CD4-positive, alpha-beta T cell (primary cell): ENCODE results near the gene PTPRD. TPM values are rescaled to one million over a fixed set of nuclear protein-coding genes. Genes with fewer than 3 reads are reported as not detected.

ENCODE experiments used
- ATAC-seq: fragments of 200-7000 bp; cut with Tn5 transposase; one replicate; pipeline ENCODE4 v1.10.0; 2022; ENCODE audit warnings: mild to moderate bottlenecking; ENCODE audit not compliant: poor library complexity
- CTCF ChIA-PET: fragments of 350-600 bp; sonication (Branson Sonifier 250); formaldehyde crosslinking; loops from one replicate; lab custom pipeline; 2021; ENCODE audit warnings: antibody characterized with exemption, inconsistent platforms; lab: Charles Lee
- POLR2A ChIA-PET: fragments of 350-600 bp; sonication (Branson Sonifier 250); formaldehyde crosslinking; loops from one replicate; lab custom pipeline; 2021; ENCODE audit warnings: antibody characterized with exemption, inconsistent platforms; lab: Charles Lee
- DNase-seq, 14 experiments: peaks; one replicate each; pipeline ENCODE4 v3.0.0-alpha.2; 2013 to 2020; ENCODE audit warnings: mixed read lengths in 2 of 14
- H3K27ac ChIP-seq, 2 donors: one replicate each; pipeline versions ENCODE4 v1.5.1 to v1.7.0; 2013; ENCODE audit warnings: low read length in 2 of 2, low read depth in 1 of 2, mild to moderate bottlenecking in 1 of 2
- H3K27me3 ChIP-seq, 2 experiments: 1 replicate in 1 of 2; 2 replicates in 1 of 2; pipeline versions ENCODE4 v1.6.1 to v1.7.0; 2013; ENCODE audit warnings: low read length in 2 of 2, control low read depth in 1 of 2, mild to moderate bottlenecking in 1 of 2, moderate library complexity in 1 of 2; ENCODE audit not compliant: insufficient read depth in 2 of 2, control insufficient read depth in 1 of 2
- H3K36me3 ChIP-seq: one replicate; pipeline ENCODE4 v1.6.1; 2013; ENCODE audit warnings: low read length, control low read depth; ENCODE audit not compliant: insufficient read depth
- H3K4me1 ChIP-seq: one replicate; pipeline ENCODE4 v1.6.1; 2013; ENCODE audit warnings: low read length, control low read depth; ENCODE audit not compliant: insufficient read depth
- H3K4me3 ChIP-seq: one replicate; pipeline ENCODE4 v1.5.1; 2013; ENCODE audit warnings: mild to moderate bottlenecking, low read length, moderate library complexity
- H3K9me3 ChIP-seq, 2 experiments: 1 replicate in 1 of 2; 2 replicates in 1 of 2; pipeline versions ENCODE4 v1.6.1 to v1.7.0; 2013; ENCODE audit warnings: low read length in 2 of 2, mild to moderate bottlenecking in 2 of 2, control low read depth in 1 of 2, moderate library complexity in 1 of 2; ENCODE audit not compliant: control insufficient read depth in 1 of 2, insufficient read depth in 1 of 2
- H3K27ac Mint-ChIP-seq: one replicate; pipeline ENCODE4 v1.8.0; 2020; ENCODE audit warnings: mixed read lengths
- H3K27me3 Mint-ChIP-seq: one replicate; pipeline ENCODE4 v1.8.0; 2021; ENCODE audit warnings: mixed read lengths
- H3K36me3 Mint-ChIP-seq: one replicate; pipeline ENCODE4 v1.8.0; 2021; ENCODE audit warnings: low read depth, mixed read lengths
- H3K4me1 Mint-ChIP-seq: one replicate; pipeline ENCODE4 v1.8.0; 2021; ENCODE audit warnings: low read depth, mixed read lengths
- H3K4me3 Mint-ChIP-seq: one replicate; pipeline ENCODE4 v1.8.0; 2020; ENCODE audit warnings: mild to moderate bottlenecking, mixed read lengths
- H3K9me3 Mint-ChIP-seq: one replicate; pipeline ENCODE4 v1.8.0; 2020; ENCODE audit warnings: mixed read lengths
- intact Hi-C, 2 experiments: fragments of 100-400 bp; cut with DNase I in 1 of 2; cut with micrococcal nuclease in 1 of 2; formaldehyde crosslinking; loops; one replicate each; pipeline versions ENCODE4 v1.15.1 to v1.9.0; 2023 to 2025; cut with DNase I, micrococcal nuclease
- total RNA-seq, 174 experiments: library from RNA in 2 of 174; stranded (reverse) in 2 of 174; gene quantifications; one replicate each; pipeline ENCODE4 v1.2.3 and lab custom pipeline; 2021 to 2026
- TF ChIP-seq, protein P1 (sequence below): fragments of 200-600 bp; IDR thresholded peaks from one replicate; pipeline ENCODE4 v1.8.0; 2022; ENCODE audit warnings: antibody characterized with exemption, mild to moderate bottlenecking

PTPRD gene
- total RNA-seq, 2 experiments from 2014 or later: not detected

DNA sequence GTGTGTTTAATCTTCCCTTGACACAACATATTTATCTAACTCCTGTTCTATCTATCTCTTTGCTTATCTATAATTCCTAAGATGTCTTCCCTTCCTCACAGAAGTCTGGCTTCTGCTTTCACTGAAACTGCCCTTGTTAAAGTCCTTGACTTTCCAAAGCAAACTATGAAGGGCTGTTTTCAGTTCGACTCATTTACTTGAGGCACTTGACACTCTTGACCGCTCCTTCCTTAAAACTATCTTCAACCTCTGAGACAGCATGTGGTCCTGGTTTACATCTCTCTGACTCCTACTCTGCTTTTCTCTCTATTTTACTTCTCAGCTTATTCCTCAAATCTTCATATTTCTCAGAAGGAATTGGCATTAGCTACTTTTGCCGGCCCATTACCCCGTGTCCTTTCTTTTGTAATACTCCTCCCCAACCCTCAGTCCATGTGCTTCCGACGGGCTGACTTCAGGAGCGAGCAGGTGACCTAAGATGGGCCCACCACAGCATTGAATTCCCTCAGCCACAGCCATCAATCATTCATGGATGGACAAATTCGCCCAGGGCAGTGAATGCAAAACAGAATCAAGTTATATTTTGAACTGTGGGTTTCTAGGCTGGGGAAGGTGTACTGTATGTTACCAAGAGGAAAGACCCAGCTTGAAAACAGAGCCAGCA, 1089.2 kb downstream of the PTPRD start:
- TF ChIP-seq, protein P1, sequence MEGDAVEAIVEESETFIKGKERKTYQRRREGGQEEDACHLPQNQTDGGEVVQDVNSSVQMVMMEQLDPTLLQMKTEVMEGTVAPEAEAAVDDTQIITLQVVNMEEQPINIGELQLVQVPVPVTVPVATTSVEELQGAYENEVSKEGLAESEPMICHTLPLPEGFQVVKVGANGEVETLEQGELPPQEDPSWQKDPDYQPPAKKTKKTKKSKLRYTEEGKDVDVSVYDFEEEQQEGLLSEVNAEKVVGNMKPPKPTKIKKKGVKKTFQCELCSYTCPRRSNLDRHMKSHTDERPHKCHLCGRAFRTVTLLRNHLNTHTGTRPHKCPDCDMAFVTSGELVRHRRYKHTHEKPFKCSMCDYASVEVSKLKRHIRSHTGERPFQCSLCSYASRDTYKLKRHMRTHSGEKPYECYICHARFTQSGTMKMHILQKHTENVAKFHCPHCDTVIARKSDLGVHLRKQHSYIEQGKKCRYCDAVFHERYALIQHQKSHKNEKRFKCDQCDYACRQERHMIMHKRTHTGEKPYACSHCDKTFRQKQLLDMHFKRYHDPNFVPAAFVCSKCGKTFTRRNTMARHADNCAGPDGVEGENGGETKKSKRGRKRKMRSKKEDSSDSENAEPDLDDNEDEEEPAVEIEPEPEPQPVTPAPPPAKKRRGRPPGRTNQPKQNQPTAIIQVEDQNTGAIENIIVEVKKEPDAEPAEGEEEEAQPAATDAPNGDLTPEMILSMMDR: no peak
- no peak for DNase-seq

GRCh38 chr9:9522406-9522805, 1090.4 kb downstream of the PTPRD start:
- ATAC-seq: no peak

More for the DNA sequence above, 1089.2 kb downstream of the PTPRD start:
- H3K4me3 ChIP-seq: no peak overlapping the region
- Mint-ChIP-seq H3K27ac (no peak overlapping the region), H3K4me3 (no peak overlapping the region), H3K4me1 (no peaks in the 10 kb centered on the region), H3K9me3 (no peaks in the 10 kb centered on the region), H3K27me3 (no peaks in the 10 kb centered on the region), H3K36me3 (no peaks in the 10 kb centered on the region)
- no peak overlapping the region for H3K27ac ChIP-seq
- H3K36me3 ChIP-seq: no peaks in the 10 kb centered on the region
- ATAC-seq: no peak
- no peaks in the 10 kb centered on the region for H3K4me1 ChIP-seq
- H3K27me3 ChIP-seq: no peaks in the 10 kb centered on the region
- POLR2A ChIA-PET: no interaction called here
- intact Hi-C loops: no loop called here
- CTCF ChIA-PET: no interaction called here
- H3K9me3 ChIP-seq: peaks cover 0 to 9% of the 10 kb centered on the region in 2 experiments

DNA sequence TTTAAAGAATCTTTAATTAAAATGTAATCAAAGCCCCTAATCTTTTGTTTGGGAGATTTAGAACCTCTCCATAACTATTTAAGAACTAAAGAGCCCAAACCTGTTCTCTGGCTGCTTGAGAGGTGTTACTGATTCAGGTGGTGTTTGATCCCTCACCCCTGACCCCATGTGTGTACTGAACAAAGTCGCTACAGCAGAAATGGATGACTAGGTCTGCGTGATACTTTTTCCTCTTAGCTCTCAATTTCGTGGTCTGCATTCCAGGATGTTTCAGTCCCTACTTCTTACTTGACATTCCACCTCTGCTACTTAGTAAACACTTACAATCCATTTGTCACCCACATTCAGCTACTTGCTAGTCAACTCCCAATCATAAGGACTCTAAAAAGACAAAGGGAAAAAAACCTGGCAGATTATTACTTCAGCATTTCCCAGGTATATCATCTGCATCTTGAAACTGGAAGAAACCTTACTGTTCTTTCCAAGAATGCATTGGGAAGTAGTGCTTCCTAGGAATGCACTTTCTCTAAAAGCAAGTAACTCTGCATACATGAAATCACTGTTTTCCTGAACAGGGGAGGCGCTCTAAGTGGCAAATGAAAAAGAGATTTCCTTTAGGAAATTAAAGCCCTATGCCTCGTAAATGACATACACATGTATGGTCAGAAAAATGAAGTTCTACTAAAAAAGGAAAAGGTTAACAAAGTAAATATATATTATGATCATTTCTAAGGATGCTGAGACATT, 1091.6 kb downstream of the PTPRD start:
- Histone ChIP-seq H3K27me3 (no peaks in the 10 kb centered on the region), H3K4me3 (no peak overlapping the region), H3K27ac (no peak overlapping the region), H3K4me1 (no peaks in the 10 kb centered on the region), H3K36me3 (no peaks in the 10 kb centered on the region), H3K9me3 (peaks cover 0 to 9% of the 10 kb centered on the region in 2 experiments)
- Mint-ChIP-seq H3K27ac (no peak overlapping the region), H3K9me3 (no peaks in the 10 kb centered on the region), H3K4me1 (no peaks in the 10 kb centered on the region), H3K36me3 (no peaks in the 10 kb centered on the region), H3K4me3 (no peak overlapping the region), H3K27me3 (no peaks in the 10 kb centered on the region)
- ChIA-PET POLR2A (no interaction called here), CTCF (no interaction called here)
- DNase-seq (no peak), ATAC-seq (no peak)
- TF ChIP-seq, protein P1: no peak
- intact Hi-C loops: no loop called here

More at GRCh38 chr9:9522406-9522805, 1090.4 kb downstream of the PTPRD start:
- no peak overlapping the region for H3K4me3 Mint-ChIP-seq
- H3K9me3 ChIP-seq: peaks cover 0 to 9% of the 10 kb centered on the region in 2 experiments
- no peak overlapping the region for H3K27ac ChIP-seq
- no peak overlapping the region for H3K27ac Mint-ChIP-seq
- no peaks in the 10 kb centered on the region for H3K9me3 Mint-ChIP-seq
- TF ChIP-seq, protein P1: no peak
- no peaks in the 10 kb centered on the region for H3K4me1 Mint-ChIP-seq
- no peaks in the 10 kb centered on the region for H3K4me1 ChIP-seq
- ChIA-PET CTCF (no interaction called here), POLR2A (no interaction called here)
- intact Hi-C loops: no loop called here
- no peak overlapping the region for H3K4me3 ChIP-seq
- H3K27me3 ChIP-seq: no peaks in the 10 kb centered on the region
- no peaks in the 10 kb centered on the region for H3K36me3 ChIP-seq
- no peak for DNase-seq
- no peaks in the 10 kb centered on the region for H3K27me3 Mint-ChIP-seq
- H3K36me3 Mint-ChIP-seq: no peaks in the 10 kb centered on the region
